Gastrocnemius medialis (tissue), 4 donors: Measurements from ENCODE around the gene CAPN2. TPM values are rescaled to one million over a fixed set of nuclear protein-coding genes. Genes with fewer than 3 reads are reported as not detected.

Experiments used
- ATAC-seq, 2 donors: fragments of 150-250 bp; one replicate each; pipeline ENCODE4 v1.9.1; 2016
- DNase-seq, 2 donors: peaks; one replicate each; pipeline ENCODE4 v3.0.0-alpha.2; 2019
- H3K27ac ChIP-seq, 4 donors: fragments of 200-600 bp; sonication (generic); 1 replicate in 1 of 4; 2 replicates in 3 of 4; pipeline ENCODE4 v1.5.1; 2016 to 2018; ENCODE audit warnings: mild to moderate bottlenecking in 2 of 4, moderate library complexity in 1 of 4
- H3K27me3 ChIP-seq, 3 donors: fragments of 200-600 bp; sonication (generic) in 2 of 3; 1 replicate in 1 of 3; 2 replicates in 2 of 3; pipeline versions ENCODE4 v1.5.1 to v1.6.0; 2016 to 2019; ENCODE audit warnings: mild to moderate bottlenecking in 1 of 3, moderate library complexity in 1 of 3
- H3K36me3 ChIP-seq, 2 donors: fragments of 200-600 bp; sonication (generic) in 1 of 2; one replicate each; pipeline ENCODE4 v1.5.1; 2017 to 2018
- H3K4me1 ChIP-seq, 2 donors: fragments of 200-600 bp; sonication (generic) in 1 of 2; one replicate each; pipeline ENCODE4 v1.5.1; 2016 to 2017; ENCODE audit warnings: mild to moderate bottlenecking in 2 of 2
- H3K4me3 ChIP-seq, 4 donors: fragments of 200-600 bp; sonication (generic) in 3 of 4; 1 replicate in 1 of 4; 2 replicates in 3 of 4; pipeline ENCODE4 v1.5.1; 2016 to 2019; ENCODE audit warnings: mild to moderate bottlenecking in 2 of 4
- H3K9me3 ChIP-seq, 3 donors: fragments of 200-600 bp; sonication (generic) in 2 of 3; 1 replicate in 1 of 3; 2 replicates in 2 of 3; pipeline ENCODE4 v1.5.1; 2016 to 2019
- POLR2A ChIP-seq, 2 donors: fragments of 450-650 bp; IDR thresholded peaks; one replicate each; pipeline ENCODE4 v1.6.1; 2017; ENCODE audit warnings: antibody characterized with exemption in 2 of 2, mild to moderate bottlenecking in 2 of 2, moderate library complexity in 2 of 2
- in situ Hi-C, 4 donors: fragments of 200-750 bp; cut with MboI; loops; one replicate each; pipeline versions ENCODE4 v1.15.0 to v1.8.0; 2017; ENCODE audit warnings: low sequenced_read_pairs in 4 of 4
- intact Hi-C: fragments of 100-400 bp; cut with DNase I; formaldehyde crosslinking; loops from one replicate; pipeline ENCODE4 v1.15.1; 2023; ENCODE audit warnings: low total_unique reads
- total RNA-seq, 4 donors: library from RNA; depleted of rRNA; stranded (reverse); fragments of >200 nt; gene quantifications; one replicate each; pipeline versions ENCODE4 v1.1.0 to v1.2.3, GENCODE V29; 2016
- TF ChIP-seq, protein P1 (sequence below), 5 experiments: fragments of 450-650 bp in 3 of 5; fragments of 200-600 bp in 2 of 5; sonication (generic) in 2 of 5; IDR thresholded peaks in 4 of 5; conservative IDR thresholded peaks in 1 of 5; 1 replicate in 4 of 5; 2 replicates in 1 of 5; pipeline ENCODE4 v1.5.1; 2016 to 2019; ENCODE audit warnings: antibody characterized with exemption in 5 of 5, mild to moderate bottlenecking in 3 of 5, moderate library complexity in 3 of 5

Gene CAPN2
- total RNA-seq, 4 donors from 2014 or later, result 42.6 to 141 (median 89.4) TPM

- in situ Hi-C loops, result no loop called here
- no peak for ATAC-seq
These were observed 68.0 kb downstream of the CAPN2 start for GRCh38 chr1:223780318-223780717.

DNA sequence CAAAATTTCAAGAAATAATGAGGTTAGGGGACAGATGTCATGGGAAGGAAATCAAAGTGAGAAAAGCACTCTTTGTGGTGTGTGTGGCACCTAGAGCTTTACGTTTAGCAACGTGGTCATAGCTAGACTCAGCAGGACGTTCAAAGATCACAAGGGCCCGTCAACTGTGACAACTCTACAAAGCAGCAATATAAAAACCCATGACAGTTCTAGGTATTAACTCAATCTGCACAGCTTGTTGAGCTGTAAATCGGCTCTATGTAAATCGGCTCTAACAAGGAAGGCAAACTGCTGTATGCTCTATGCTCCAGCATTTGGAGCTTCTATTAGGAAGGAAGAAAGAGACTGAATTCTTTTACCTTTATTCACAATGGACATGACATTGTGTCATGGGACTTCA is 68.6 kb downstream of the CAPN2 start:
- H3K4me1 ChIP-seq, result no peaks in the 10 kb centered on the region
- in situ Hi-C loops (no loop called here), intact Hi-C loops (no loop called here)
- H3K4me3 ChIP-seq, result no peak overlapping the region
- H3K36me3 ChIP-seq, result peaks cover 0 to 69% of the 10 kb centered on the region in 2 donors
- TF ChIP-seq, protein P1, sequence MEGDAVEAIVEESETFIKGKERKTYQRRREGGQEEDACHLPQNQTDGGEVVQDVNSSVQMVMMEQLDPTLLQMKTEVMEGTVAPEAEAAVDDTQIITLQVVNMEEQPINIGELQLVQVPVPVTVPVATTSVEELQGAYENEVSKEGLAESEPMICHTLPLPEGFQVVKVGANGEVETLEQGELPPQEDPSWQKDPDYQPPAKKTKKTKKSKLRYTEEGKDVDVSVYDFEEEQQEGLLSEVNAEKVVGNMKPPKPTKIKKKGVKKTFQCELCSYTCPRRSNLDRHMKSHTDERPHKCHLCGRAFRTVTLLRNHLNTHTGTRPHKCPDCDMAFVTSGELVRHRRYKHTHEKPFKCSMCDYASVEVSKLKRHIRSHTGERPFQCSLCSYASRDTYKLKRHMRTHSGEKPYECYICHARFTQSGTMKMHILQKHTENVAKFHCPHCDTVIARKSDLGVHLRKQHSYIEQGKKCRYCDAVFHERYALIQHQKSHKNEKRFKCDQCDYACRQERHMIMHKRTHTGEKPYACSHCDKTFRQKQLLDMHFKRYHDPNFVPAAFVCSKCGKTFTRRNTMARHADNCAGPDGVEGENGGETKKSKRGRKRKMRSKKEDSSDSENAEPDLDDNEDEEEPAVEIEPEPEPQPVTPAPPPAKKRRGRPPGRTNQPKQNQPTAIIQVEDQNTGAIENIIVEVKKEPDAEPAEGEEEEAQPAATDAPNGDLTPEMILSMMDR (IDR thresholded peaks at IDR 0.05 in 4 of 5, conservative IDR thresholded peaks at IDR 0.05 in 1 of 5), result no peak
- no peak for TF ChIP-seq POLR2A (IDR thresholded peaks at IDR 0.05)
- DNase-seq (no peak), ATAC-seq (no peak)
- H3K27ac ChIP-seq, result no peak overlapping the region
- H3K9me3 ChIP-seq, result no peaks in the 10 kb centered on the region
- no peaks in the 10 kb centered on the region for H3K27me3 ChIP-seq

More at GRCh38 chr1:223780318-223780717, 68.0 kb downstream of the CAPN2 start:
- no peaks in the 10 kb centered on the region for H3K9me3 ChIP-seq
- H3K27me3 ChIP-seq, result no peaks in the 10 kb centered on the region
- intact Hi-C loops, result no loop called here
- no peak overlapping the region for H3K4me3 ChIP-seq
- H3K4me1 ChIP-seq, result peaks cover 1 to 6% of the 10 kb centered on the region in 2 donors
- TF ChIP-seq, protein P1 (IDR thresholded peaks at IDR 0.05 in 4 of 5, conservative IDR thresholded peaks at IDR 0.05 in 1 of 5), result no peak
- no peak for TF ChIP-seq POLR2A (IDR thresholded peaks at IDR 0.05)
- H3K27ac ChIP-seq, result no peak overlapping the region
- no peak for DNase-seq
- peaks cover 0 to 69% of the 10 kb centered on the region in 2 donors for H3K36me3 ChIP-seq

- Histone ChIP-seq H3K4me3 (no peak overlapping the region), H3K36me3 (peaks cover 2 to 62% of the 10 kb centered on the region in 2 donors), H3K9me3 (no peaks in the 10 kb centered on the region), H3K27me3 (no peaks in the 10 kb centered on the region), H3K4me1 (no peaks in the 10 kb centered on the region), H3K27ac (no peak overlapping the region)
- no peak for DNase-seq
- in situ Hi-C loops, result no loop called here
- intact Hi-C loops, result no loop called here
- no peak for ATAC-seq
- TF ChIP-seq, protein P1 (IDR thresholded peaks at IDR 0.05 in 4 of 5, conservative IDR thresholded peaks at IDR 0.05 in 1 of 5), result no peak
- TF ChIP-seq POLR2A (IDR thresholded peaks at IDR 0.05), result no peak
These were observed 71.3 kb downstream of the CAPN2 start for GRCh38 chr1:223783676-223784075.

- DNase-seq, result no peak
- ATAC-seq, result peak in 1 of 2 donors; percentile 36
- Histone ChIP-seq H3K4me1 (no peaks in the 10 kb centered on the region), H3K27ac (no peak overlapping the region), H3K36me3 (peaks cover 3 to 58% of the 10 kb centered on the region in 2 donors), H3K9me3 (no peaks in the 10 kb centered on the region), H3K4me3 (no peak overlapping the region), H3K27me3 (no peaks in the 10 kb centered on the region)
- TF ChIP-seq POLR2A (IDR thresholded peaks at IDR 0.05), result no peak
- TF ChIP-seq, protein P1 (IDR thresholded peaks at IDR 0.05 in 4 of 5, conservative IDR thresholded peaks at IDR 0.05 in 1 of 5), result no peak
- in situ Hi-C loops, result no loop called here
- intact Hi-C loops, result no loop called here
These were observed 72.2 kb downstream of the CAPN2 start for GRCh38 chr1:223784541-223784940.

DNA sequence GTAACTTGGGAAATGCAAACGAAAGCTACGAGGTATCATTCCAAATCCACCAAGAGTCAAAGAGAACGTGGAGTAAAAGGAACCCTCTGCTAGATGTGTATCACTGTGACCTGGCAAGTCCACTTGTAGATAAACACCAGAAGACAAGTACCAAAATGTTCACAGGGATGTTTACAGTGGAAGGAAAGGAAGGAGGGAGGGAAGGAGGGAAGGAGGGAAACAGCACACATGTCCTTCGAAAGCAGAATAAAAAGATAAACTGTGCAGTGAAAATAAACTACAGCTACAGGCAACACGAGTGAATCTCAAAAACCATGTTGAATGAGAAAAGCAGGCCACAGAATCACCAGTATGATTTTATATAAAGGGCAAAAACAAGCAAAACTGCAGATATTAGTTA is 73.5 kb downstream of the CAPN2 start:
- Histone ChIP-seq H3K4me3 (no peak overlapping the region), H3K36me3 (peaks cover 3 to 49% of the 10 kb centered on the region in 2 donors), H3K27me3 (no peaks in the 10 kb centered on the region), H3K9me3 (no peaks in the 10 kb centered on the region), H3K27ac (no peak overlapping the region), H3K4me1 (no peaks in the 10 kb centered on the region)
- in situ Hi-C loops, result no loop called here
- no peak for ATAC-seq
- intact Hi-C loops, result no loop called here
- TF ChIP-seq, protein P1 (IDR thresholded peaks at IDR 0.05 in 4 of 5, conservative IDR thresholded peaks at IDR 0.05 in 1 of 5), result no peak
- no peak for TF ChIP-seq POLR2A (IDR thresholded peaks at IDR 0.05)
- DNase-seq, result no peak
